Retinal pigment epithelial cell (primary cell): ENCODE measurements around the gene OR2B2.

Source experiments
- DNase-seq: peaks from one replicate; pipeline ENCODE4 v3.0.0-alpha.2; 2010; ENCODE audit warnings: low read depth
- H3K4me3 ChIP-seq: 2 replicates; pipeline ENCODE4 v1.5.1; 2011; ENCODE audit warnings: mild to moderate bottlenecking, low read length, control low read depth, moderate library complexity
- TF ChIP-seq, protein P1 (sequence below): conservative IDR thresholded peaks from 2 replicates; pipeline ENCODE4 v1.5.1; 2011; ENCODE audit warnings: low read depth, low read length, control low read depth, inconsistent platforms

OR2B2 gene

DNA sequence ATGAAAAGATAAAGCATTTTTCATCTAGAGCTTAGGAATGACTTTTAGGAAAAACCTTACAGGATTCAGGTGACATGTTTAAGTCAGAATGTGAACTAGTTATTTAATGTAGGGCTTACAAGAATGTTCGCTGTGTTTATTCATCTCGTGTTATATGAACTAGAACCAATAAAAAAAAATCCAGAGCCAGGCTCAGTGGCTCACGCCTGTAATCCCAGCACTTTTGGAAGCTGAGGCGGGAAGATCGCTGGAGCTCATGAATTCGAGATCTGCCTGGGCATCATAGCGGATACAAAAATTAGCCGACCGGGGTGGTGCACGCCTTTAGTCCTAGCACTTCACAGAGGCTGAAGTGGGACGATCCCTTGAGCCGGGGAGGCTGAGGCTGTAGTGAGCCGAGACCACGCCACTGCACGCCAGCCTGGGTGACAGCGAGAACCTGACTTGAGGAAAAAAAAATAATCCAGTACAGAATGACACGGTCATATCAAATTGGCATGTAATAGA is 46.3 kb downstream of the OR2B2 start:
- H3K4me3 ChIP-seq = peak overlapping the region; percentile 73
- TF ChIP-seq, protein P1, sequence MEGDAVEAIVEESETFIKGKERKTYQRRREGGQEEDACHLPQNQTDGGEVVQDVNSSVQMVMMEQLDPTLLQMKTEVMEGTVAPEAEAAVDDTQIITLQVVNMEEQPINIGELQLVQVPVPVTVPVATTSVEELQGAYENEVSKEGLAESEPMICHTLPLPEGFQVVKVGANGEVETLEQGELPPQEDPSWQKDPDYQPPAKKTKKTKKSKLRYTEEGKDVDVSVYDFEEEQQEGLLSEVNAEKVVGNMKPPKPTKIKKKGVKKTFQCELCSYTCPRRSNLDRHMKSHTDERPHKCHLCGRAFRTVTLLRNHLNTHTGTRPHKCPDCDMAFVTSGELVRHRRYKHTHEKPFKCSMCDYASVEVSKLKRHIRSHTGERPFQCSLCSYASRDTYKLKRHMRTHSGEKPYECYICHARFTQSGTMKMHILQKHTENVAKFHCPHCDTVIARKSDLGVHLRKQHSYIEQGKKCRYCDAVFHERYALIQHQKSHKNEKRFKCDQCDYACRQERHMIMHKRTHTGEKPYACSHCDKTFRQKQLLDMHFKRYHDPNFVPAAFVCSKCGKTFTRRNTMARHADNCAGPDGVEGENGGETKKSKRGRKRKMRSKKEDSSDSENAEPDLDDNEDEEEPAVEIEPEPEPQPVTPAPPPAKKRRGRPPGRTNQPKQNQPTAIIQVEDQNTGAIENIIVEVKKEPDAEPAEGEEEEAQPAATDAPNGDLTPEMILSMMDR = no peak
- DNase-seq = no peak

DNA sequence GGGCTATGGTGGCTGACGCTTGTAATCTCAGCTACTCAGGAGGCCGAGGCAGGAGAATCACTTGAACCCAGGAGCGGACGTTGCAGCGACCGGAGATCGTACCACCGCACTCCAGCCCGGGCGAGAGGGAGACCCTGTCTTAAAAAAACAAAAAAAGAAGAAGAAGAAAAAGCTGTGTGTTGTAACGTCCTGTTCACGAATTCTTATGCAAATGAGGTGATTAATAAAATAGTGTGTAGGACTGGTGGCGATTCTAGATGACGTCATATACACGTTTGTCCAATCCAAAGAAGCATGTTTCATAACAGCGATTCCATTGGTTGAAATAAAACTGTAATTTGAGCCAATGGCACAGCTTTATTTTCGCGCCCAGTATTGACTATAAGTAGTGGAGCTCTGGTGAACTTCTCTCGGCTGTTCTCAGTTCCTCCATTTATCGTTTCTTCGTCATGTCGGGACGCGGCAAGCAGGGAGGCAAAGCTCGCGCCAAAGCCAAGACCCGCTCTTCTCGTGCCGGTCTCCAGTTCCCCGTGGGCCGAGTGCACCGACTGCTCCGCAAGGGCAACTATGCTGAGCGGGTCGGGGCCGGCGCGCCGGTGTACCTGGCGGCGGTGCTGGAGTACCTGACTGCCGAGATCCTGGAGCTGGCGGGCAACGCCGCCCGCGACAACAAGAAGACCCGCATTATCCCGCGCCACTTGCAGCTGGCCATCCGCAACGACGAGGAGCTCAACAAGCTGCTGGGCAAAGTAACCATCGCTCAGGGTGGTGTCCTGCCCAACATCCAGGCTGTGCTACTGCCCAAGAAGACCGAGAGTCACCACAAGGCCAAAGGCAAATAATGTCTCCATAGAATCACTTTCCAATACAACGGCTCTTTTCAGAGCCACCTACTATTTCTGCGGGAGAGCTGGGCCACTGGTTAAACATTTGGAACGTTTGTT is 47.0 kb downstream of the OR2B2 start:
- peak; percentile 94 for DNase-seq
- peak overlapping the region; percentile 73 for H3K4me3 ChIP-seq
- TF ChIP-seq, protein P1 = no peak

DNA sequence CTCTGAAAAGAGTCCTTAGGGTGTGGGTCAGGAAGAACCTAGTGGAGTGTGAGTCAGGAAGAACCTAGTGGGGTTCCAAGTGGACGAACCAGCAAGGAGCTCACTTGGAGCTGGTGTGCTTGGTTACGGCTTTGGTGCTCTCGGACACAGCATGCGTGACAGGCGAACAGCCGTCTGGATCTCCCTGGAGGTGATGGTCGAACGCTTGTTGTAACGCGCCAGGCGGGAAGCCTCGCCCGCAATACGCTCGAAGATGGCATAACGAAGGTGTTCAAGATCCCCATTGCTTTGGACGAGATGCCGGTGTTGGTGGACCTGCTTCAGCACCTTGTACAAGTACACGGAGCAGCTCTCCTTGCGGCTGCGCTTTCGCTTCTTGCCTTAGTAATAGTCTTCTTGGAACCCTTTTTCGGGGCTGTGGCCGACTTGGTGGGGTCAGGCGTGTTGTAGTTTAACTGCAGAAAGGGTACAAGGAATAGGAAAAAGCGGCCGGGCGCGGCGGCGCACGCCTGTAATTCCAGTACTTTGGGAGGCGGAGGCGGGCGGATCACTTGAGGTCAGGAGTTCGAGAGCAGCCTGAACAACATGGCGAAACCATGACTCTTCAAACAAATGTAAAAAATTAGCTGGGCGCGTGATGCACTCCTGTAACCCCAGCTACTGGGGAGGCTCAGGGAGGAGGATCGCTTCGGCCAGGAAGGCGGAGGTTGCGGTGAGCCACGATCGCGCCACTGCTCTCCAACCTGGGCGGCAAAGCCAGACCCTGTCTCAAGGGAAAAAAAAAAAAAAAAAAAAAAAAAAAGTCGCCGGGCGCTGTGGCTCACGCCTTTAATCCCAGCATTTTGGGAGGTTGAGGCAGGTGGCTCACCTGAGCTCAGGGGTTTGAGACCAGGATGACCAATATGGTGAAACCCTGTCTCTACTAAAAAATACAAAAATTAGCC is 48.0 kb downstream of the OR2B2 start:
- no peak for DNase-seq

DNA sequence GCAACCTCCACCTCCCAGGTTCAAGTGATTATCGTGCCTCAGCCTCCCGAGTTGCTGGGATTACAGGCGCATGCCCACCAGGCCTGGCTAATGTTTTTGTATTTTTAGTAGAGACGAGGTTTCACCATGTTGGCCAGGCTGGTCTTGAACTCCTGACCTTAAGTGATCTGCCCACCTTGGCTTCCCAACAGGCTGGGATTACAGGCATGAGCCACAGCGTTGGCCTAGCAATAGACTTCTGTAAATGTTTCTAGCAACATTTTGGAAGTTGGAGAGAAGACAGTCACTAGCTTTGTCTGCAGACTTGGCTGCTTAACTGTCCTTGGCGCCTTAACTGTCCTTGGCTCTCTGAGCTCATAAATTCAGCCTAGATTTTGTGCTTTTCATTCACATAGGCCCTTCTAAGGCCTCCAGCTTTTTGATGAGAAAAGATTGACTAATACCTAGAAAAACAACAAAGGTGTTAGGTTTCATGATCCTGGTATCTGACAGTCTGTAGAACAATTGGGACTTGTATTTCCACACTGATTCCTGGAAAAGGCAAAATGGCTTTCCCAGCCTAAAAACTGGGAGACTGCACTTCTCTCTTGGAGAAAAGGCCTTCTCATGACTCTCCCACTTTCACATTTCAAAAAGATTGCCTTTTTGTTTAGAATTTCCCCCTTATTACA is 49.7 kb downstream of the OR2B2 start:
- TF ChIP-seq, protein P1 = no peak
- DNase-seq = no peak
- H3K4me3 ChIP-seq = no peak overlapping the region

More for the DNA sequence above, 48.0 kb downstream of the OR2B2 start:
- TF ChIP-seq, protein P1 = no peak
- H3K4me3 ChIP-seq = peak overlapping the region; percentile 73

DNA sequence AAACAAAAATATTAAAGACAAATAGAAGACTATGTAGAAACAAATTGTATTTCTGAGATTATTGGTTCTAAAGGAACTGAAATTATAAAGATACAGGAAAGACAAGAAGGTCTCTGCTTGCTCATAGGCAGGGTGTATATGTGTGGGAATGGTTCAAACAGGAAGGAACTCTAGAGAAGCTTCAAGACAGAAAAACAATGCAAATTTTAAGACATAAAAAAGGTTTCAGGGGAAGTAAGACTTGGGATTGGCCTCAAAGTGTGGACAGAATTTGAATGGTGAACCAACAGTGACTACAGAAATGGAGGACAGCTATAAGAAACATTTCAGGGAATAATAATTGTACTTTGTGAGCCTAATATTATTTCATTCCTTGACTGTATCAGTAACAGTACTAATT is 50.3 kb downstream of the OR2B2 start:
- no peak overlapping the region for H3K4me3 ChIP-seq
- TF ChIP-seq, protein P1 = no peak
- no peak for DNase-seq

DNA sequence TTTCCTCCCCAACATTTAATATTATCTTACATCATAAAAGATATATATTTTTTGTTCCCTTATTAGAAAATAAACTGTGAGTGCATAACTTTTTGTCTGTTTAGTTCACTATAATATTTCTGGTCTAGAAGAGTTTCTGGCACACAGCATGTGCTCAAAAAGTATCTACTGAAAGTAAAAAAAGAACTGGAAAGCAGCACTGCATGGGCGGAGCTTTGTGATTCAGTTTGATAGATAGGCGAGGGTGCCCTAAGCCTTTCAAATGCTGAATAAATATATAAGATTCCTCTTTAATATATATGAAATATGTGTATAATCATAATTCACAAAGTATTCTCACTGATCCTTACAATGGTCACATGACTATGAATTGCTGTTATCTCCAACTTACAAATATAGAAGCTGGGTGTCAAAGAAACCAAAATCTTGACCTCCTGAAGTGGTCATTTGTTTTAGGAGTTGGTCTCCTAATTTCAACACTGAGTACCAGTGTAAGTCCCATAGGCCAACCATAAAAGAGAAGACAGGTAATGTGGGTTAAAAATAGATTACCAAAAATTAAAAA is 50.8 kb downstream of the OR2B2 start:
- TF ChIP-seq, protein P1 = no peak
- no peak overlapping the region for H3K4me3 ChIP-seq
- DNase-seq = no peak
